NOMO-1 (cell line): Measurements from ENCODE around the gene XYLT1.
"Not testable (repeated sequence)": the region's sequence is repeated elsewhere in the genome, so short reads cannot be mapped to it uniquely, and the experiment has no call there.

Experiments used
- DNase-seq, 2 experiments: peaks; one replicate each; lab custom pipeline; 2025; ENCODE audit not compliant: unreplicated experiment in 2 of 2; lab: John Stamatoyannopoulos, UW

XYLT1 gene

GRCh38 chr16:17321824-17322223 lies 148.9 kb downstream of the XYLT1 start:
- peak; percentile 57 to 90 for DNase-seq

- peak in 1 of 2 experiments; percentile 23 for DNase-seq
Measured at GRCh38 chr16:17320009-17320408, 150.8 kb downstream of the XYLT1 start.

GRCh38 chr16:17318238-17318637 lies 152.5 kb downstream of the XYLT1 start:
- no peak for DNase-seq

GRCh38 chr16:17316005-17316404 lies 154.8 kb downstream of the XYLT1 start:
- no peak for DNase-seq

GRCh38 chr16:17313793-17314547 lies 156.8 kb downstream of the XYLT1 start:
- DNase-seq, result no peak

GRCh38 chr16:17313085-17313611 lies 157.6 kb downstream of the XYLT1 start:
- no peak for DNase-seq

- DNase-seq, result no peak
Measured at GRCh38 chr16:17312094-17312710, 158.6 kb downstream of the XYLT1 start.

- DNase-seq, result no peak
Measured at GRCh38 chr16:17311333-17312093, 159.2 kb downstream of the XYLT1 start.

- DNase-seq, result no peak
Measured at GRCh38 chr16:17309510-17309909, 161.2 kb downstream of the XYLT1 start.

- DNase-seq, result no peak
Measured at GRCh38 chr16:17308186-17308585, 162.6 kb downstream of the XYLT1 start.

GRCh38 chr16:17307504-17307903 lies 163.3 kb downstream of the XYLT1 start:
- DNase-seq, result no peak

GRCh38 chr16:17306745-17307144 lies 164.0 kb downstream of the XYLT1 start:
- no peak for DNase-seq

GRCh38 chr16:17306211-17306610 lies 164.5 kb downstream of the XYLT1 start:
- not testable (repeated sequence) for DNase-seq

- no peak for DNase-seq
Measured at GRCh38 chr16:17305694-17306093, 165.1 kb downstream of the XYLT1 start.

- no peak for DNase-seq
Measured at GRCh38 chr16:17304491-17305119, 166.2 kb downstream of the XYLT1 start.

- DNase-seq, result no peak
Measured at GRCh38 chr16:17304106-17304490, 166.7 kb downstream of the XYLT1 start.

- peak; percentile 29 to 65 for DNase-seq
Measured at GRCh38 chr16:17303101-17303500, 167.7 kb downstream of the XYLT1 start.

- peak; percentile 12 to 52 for DNase-seq
Measured at GRCh38 chr16:17302620-17303019, 168.1 kb downstream of the XYLT1 start.

GRCh38 chr16:17302214-17302613 lies 168.5 kb downstream of the XYLT1 start:
- no peak for DNase-seq

- DNase-seq, result peak; percentile 37 to 82
Measured at GRCh38 chr16:17301593-17302135, 169.1 kb downstream of the XYLT1 start.

- DNase-seq, result no peak
Measured at GRCh38 chr16:17301184-17301583, 169.6 kb downstream of the XYLT1 start.
